Renal cortical epithelial cell (primary cell): ENCODE measurements around the gene LAMA3. TPM values are rescaled to one million over a fixed set of nuclear protein-coding genes. Genes with fewer than 3 reads are reported as not detected.

Experiments
- DNase-seq: peaks from one replicate; pipeline ENCODE4 v3.0.0-alpha.2; 2011; ENCODE audit warnings: low read depth
- total RNA-seq: library from RNA; depleted of rRNA; stranded (reverse); fragments of >200 nt; gene quantifications from 2 replicates; pipeline ENCODE4 v1.2.3, GENCODE V29; 2014

The LAMA3 gene
- total RNA-seq, 1 donor from 2014 or later = 70.9 TPM

DNA sequence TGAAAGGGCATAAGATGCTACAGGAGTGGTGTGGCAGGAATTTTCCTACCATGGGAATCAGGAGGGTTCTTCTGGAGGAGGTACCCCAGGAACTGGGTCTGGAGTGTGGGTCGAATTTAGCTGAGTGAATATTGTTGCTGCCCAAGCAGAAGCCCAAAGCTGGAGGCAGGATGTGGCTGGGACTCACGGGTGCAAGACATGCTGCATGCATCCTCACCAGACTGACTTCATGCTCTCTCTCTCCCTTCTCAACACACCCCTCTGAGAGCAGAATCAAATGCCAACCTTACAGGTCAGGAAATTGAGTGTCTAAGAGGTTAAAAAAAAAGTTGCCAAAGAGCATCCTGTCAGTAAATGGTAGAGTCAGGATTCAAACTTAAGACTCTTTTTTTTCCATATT is 246.6 kb downstream of the LAMA3 start:
- DNase-seq = no peak

DNA sequence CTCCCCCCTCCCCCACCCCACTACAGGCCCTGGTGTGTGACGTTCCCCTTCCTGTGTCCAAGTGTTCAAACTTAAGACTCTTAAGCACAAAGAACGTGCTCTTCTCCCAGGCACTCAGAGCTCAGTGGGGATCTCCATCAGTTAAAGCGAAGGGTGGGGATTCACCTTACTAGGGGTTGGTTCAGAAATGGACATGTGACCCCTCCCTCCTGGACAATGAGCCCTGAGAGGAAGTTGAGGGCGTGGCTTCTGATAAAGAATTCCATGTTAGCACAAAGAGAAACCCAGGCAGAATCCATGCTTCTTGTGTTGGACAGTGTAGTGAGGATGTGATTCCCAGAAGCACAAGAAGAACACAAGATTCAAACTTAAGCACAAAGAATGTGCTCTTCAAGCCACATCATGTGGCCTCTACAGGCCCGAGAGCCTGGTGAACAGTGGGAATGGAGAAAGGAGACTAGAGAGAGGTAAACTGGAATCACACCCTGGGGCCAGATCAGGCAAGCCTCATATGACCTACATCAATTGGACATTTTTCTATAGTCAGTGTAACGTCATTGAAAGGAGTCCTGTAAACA is 247.2 kb downstream of the LAMA3 start:
- no peak for DNase-seq

DNA sequence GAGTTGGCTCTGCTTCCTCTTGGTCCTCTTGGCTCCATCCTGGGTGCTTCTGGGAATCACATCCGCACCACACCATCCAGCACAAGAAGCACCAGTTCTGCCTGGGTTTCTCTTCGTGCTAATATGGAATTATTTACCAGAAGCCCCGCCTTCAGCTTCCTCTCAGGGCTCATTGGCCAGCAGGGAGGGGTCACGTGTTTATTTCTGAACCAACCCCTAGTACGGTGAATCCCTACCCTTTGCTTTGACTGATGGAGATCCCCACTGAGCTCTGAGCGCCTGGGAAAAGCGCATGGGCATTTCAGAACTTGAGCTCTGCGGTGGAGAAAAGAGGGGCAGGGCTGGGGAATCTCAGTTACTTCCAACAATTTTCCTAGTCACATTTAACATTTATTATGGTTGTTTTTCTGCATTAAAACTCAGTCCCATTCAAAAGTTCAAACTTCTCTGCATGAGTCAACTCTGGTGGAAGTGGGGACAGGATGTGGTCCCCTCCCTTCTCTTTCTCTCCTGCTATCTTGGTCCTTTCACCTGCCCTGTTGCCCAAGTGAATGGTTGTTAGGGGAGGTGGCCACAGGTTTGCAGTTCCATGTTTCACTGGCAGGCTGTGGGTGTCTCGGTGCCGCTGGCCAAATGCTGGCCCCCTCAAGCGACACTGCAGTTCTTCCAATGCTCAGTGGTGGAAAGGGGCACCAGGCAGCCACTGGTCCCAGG is 248.9 kb downstream of the LAMA3 start:
- no peak for DNase-seq

DNA sequence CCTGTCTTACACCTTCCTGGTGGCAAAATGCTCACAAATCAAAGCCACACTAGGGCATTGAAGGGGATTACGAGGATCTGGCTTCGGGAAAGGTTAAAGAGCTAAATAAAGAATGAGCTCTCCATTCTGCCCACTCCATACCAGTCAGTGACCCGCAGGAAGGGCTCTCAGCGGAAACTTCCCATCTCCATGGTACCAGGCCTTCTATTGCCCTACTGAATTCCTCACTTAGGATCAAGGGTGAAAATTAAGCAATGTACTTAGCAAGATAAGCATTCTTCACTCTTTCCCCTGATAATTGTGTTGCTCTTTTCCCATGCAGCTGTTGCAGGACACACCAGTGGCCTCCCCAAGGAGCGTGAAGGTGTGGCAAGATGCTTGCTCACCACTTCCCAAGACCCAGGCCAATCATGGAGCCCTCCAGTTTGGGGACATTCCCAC is 249.7 kb downstream of the LAMA3 start:
- DNase-seq = peak; percentile 26

DNA sequence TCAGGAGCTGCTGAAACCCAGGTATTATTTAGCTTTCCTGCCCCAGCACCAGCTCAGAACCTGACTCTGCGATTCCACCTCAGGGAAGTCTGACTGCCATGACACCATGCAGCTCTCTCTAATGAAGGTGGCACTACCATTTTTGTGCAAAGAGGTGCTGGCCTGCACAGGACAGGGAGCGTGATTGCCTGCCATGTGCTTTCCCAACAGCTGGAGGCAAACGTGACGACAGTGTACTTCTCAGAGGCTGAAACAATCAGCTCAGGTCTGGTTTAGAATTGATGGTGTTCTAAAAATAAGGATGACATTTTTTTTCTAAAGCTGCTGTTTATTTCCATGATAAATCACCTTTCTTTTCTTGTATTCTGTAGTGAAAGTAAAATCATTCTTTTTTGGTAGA is 250.1 kb downstream of the LAMA3 start:
- DNase-seq = no peak

DNA sequence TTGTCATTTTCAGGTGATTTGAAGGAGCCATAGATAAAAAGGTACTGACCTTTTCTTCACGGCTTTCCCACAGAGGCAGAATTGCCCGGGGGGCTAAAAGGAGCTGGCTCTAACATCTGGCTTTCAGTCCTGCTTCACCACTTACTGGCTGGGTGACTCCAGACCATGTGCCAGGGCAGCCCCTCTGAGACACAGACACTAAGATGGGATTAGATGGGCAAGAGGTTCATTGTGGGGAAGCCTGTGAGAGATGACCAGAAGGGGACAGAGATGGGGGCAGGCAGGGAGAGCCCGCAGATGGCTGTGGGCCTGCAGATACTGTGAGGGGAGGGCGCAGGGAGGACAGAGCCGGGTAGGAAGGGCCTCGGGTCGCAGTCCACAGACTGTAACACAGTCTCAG is 250.6 kb downstream of the LAMA3 start:
- no peak for DNase-seq

DNA sequence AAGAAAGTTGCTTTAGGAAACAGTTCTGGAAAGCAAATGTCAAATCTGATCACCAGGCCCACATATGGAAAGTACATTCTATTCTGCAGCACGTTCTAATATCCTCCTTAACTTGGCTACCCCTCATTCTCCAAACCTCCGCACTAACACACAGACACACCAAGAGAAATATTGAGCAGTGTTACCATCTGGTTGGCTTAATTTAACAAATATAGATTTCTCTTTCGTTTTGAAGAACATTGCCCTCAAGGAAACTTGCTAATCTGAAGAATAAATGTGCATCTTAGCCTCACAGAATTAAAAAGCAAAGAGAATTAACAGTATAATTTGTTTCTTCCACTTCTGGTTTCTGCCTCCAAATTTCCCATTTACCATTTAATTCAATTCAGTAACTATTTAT is 252.5 kb downstream of the LAMA3 start:
- DNase-seq = no peak

DNA sequence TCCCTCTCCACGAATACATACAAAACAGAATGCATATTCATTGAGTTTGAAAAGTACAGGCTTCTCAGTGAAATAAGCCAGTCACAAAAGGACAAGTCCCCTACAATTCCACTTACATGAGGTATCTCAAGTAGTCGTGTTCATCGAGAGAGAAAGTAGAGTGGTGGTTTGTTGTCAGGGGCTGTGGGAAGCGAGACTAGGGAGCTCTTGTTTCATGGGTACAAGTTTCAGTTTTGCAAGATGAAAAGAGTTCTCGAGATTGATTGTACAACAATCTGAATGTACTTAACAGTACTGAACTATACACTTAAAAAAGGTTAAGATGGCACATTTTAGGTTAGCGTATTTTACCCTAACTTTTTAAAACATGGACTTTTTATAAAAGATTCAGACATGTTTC is 253.9 kb downstream of the LAMA3 start:
- no peak for DNase-seq

DNA sequence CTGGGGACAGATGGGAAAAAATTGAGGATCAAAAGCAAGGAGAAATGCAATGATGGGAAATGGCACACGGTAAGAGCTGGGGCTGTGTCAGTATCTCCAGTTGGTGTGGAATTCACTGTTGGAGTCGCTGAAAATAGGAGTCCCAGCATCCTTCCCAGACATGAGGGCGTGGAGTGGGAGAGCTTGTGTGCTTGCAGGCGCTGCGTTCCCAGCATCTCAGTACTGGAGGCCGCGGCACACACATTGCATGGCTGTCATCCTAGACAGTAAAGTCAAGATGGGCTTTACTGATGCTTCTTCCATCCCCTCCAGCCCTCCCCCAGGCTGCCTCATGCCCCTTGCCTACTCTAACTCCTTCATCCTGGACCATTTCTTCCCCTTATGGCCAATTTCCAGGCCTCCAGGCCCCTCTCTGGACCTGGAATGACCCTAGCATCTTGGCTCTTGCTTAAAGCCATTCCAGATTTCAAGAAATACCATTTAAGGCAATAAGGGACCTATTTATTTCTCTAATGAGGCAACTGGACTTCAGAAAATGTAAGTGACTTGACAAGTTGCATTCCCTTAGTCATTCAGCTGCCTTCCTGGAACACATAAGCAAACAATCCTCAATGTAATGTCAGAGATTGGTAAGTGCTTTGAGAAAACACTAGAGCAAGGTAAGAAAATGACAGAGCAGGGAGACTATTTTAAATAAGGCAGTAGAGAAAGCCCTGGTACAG is 254.8 kb downstream of the LAMA3 start:
- DNase-seq = peak; percentile 95

DNA sequence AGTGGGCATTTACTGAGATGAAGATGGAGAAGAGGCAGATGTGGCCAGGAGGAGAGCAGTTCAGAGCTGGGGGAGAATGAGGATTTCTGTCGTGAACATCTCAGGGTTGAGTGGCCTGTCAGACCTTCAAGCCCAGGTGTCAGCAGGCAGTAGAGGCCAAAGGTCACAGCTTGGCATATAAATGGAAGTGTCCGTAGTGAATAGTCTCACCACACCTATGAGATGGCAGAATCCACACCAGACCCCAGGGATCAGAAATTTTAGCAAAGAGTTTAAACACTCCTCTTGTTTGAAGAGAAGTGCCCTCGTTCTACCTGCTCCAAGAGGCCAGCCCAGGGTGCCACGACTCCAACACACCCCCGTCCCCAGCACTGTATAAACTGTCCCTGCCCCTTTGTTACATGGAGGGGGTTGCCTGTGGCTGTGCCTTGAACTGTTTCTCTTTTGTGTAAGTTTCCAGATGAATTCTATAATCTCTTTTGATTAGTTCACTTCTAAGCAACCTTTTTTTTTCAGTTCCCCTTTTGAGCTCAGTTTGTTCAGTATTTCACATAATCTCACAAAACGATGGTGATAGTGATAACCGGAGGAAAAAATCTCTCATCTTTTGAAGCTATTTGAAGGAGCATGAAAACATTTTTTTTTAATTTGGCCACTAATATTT is 256.3 kb downstream of the LAMA3 start:
- no peak for DNase-seq

DNA sequence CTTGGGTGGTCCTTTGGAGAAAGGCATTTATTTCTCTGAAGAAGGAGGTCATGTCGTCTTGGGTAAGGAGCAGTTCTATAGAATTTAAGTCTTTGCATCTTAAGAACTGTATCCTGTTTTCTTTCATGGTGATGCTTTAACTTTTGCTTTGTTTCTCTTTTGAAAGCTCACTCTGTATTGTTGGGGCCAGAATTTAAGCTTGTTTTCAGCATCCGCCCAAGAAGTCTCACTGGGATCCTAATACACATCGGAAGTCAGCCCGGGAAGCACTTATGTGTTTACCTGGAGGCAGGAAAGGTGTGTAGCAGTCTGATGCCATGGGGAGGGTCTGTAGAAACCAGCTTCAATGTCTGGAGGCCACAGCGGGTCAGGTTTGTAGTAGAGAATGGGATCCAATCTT is 260.6 kb downstream of the LAMA3 start:
- DNase-seq = no peak

DNA sequence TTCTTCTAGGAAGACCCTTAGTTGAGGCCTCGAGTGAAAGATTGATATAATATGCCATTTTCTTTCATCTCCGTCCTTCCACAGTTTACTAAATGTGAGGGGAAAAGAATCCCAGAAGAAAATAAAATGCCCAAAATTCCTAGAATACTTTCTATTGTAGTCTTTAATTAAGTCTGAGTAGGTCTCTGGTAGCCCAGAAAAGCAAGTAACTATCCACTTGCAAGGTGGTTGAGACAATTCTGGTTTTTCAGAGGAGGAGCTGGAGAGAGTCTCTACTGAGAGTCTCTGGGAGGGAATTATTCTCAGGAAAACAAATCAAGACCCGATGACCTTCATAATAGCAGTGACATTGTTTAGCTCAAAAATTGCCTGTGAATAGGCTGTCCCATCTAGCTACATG is 261.4 kb downstream of the LAMA3 start:
- no peak for DNase-seq

DNA sequence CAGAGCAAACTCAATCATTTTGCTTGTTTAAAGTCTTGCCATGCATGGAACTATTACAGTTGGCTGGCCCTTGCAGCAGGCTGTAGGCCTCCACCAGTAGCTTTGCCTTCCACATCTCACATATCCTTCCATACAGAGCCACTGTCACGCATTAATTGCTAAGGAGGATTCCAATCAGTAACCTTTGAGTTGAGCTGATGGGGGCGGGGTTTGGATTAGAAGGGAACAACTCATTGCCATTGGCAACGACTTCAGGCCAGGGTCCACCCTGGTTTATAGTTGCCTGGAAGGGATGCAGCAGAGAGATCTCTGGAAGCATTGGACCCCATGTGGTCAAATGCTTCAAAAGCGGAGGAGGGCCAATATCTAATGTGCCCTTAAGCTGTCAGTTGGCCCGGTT is 262.0 kb downstream of the LAMA3 start:
- no peak for DNase-seq

DNA sequence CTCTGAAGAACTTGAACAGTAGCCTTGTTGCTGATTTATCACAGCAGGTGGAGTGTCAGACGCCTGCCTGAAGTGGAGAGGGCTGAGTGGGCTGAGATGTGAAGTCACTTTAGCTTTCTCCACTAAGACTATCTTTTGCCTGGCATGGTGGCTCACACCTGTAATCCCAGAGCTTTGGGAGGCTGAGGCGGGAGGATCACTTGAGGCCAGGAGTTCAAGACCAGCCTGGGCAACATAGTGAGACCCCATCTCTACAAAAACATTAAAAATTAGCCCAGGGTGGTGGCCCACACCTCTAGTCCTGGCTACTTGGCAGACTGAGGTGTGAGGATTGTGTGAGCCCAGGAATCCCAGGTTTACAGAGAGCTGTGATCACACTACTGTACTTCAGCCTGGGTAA is 264.7 kb downstream of the LAMA3 start:
- DNase-seq = no peak

DNA sequence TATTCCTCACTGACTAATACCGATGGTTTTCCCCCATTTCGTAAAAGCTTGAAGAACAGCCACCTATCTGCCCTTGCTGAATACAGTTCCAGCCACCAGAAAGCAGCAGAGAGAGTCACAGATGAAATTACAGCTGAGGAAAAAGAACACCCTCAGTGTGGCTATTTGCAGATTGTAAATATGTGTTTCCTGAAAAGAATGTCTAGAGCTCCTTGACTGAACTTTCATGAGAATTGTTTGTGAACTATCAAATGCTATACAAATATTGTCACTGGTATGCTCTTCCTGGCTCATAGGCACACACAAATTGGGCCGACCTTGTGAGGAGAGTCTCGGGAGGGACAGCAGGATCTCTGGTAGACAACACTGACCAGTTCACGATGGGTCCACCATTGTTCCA is 267.2 kb downstream of the LAMA3 start:
- DNase-seq = no peak

DNA sequence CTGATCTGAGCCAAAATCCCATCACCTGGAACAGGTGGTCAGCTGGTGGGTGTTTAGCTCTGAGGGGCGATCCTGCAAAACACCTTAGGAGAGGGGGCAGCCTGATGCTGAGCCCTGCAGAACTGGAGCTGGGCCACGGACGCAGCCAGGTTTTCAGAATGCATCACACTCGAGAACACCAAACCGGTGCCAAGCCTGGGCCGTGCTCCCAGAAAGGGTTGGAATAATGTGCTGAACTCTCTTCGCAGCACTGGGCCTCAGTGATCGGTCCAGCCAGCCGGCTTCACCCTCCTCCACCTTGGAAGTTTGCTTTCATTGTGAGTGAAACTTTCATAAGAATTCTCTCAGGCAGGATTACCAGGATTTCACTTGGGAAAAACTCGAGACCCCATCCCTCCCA is 268.8 kb downstream of the LAMA3 start:
- DNase-seq = no peak

DNA sequence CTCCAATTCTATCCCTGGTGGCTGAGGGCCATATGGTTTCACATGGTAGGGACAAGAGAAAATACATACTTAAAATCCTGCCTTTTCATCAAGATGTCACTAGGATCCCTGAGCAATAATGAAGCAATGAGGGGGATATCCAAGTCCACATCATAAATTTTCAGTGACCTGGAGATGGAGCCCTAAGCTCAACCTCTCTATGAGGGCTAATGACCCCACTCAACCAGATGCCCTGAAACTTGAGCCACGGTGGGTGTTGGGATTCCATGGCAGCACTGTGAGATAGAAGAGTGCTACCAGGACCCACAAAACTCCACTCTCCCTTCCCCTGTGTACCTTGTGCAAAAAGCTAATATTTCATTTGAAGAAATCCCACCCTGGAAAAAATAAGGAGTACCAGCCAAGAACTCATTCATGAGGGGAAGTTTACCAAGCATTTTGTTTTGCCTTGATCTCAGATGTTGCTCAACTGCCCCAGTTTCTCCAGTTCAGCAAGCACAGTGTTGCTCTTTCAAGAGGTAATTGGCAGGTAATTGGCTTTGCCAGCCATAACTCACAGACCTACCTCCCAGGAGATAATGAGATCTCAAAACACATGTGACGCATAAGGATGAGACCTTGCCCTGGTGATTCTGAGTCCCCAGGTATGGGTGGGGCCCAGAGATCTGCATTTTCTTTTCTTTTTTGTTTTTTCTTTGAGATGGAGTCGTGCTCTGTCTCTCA is 274.4 kb downstream of the LAMA3 start:
- peak; percentile 91 for DNase-seq

DNA sequence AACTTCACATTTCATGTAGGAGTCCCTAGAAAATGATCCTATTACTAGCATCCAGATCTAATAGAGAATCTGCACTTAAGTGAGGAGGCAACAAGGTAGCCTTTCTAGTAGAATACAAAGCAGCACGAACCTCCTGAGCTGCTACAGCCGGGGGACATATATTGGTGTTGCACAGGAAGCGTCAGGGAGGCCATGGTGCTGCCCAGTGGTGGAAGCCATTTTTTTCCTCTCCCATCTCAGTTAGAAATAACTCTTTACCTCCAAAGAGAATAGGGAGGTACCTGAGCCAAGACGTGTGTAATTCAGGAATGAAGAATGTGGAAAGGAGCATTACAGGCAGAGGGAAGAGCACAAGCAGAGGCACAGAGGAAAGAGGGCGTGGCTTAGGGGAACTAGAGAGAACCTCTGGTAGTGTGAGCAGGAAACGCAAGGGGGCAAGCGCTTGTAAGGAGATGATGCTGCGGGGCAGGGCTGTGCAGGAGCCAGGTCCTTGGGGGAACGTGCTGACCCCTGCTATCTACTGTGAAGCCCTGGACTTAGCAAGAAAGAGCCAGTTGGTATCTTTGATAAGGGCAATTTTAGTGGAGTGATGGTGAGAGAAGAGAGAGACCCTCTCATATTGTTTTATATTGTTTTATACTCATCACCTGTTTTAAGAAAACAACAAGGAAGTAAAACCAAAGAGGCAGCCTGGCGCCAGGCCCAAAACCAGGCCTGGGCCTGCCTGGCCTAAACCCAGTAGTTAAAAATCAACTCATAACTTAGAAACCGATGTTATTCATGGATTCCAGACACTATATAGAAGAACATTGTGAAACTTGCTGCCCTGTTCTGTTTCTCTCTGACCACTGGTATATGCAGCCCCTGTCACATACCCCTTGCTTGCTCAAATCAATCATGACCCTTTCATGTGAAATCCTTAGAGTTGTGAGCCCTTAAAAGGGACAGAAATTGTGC is 275.3 kb downstream of the LAMA3 start:
- DNase-seq = peak; percentile 80

DNA sequence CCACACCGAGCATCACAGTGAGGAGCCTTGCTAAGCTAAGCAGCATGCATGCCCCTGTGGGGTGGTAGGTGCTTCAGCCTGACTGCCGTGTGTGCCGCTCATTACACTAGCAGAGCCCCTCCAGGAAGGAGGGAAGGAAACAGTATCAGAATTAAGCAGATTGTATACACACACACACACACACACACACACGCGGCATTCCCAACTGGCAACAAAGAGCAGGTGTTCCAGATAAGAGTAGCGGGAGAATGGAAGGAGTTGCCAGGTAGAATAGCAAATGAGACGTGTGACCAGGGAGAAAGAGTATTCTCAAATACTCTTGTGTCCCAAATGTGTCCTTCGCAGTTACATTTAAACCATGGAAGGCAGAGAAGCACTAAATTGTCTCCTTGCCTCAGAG is 277.7 kb downstream of the LAMA3 start:
- no peak for DNase-seq

DNA sequence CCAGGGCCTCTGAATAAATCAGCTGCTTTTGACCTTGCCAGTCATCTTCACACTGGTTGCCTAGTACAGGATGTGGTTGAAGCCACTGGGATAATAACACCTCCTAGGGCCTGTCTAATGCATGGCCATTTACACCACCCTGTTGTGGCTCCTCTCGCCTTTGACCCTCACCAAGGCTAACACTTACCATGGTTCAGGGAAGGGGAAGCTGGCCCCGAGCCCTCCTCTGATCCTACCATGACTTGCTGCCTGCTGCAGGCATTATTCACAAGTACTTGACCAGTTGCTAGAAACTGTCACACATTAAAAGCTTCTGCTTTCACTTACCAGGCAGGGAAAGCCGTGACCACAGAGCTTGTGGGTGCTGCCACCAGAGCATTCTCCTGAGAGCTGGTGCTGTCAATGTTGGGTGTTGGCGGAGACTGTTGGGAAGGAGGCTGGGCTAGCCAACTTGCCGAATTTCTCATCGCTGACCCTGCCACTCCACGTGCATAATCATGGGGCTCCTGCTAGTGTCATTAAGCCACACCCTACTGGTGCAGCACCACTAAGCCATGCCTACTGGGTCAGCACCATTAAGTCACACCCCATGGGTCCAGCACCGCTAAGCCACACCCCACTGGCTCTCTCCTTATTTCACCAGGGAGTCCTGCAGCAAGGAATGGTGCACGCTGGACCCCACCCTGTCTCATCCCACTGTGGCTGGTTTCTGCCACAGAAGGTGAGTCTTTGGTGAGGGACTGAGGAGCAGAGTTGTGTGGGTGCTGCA is 278.3 kb downstream of the LAMA3 start:
- DNase-seq = peak; percentile 41
